Epithelial cell of esophagus (primary cell): ENCODE data around the gene RAB3IL1.

Experiments used
- DNase-seq: peaks from one replicate; pipeline ENCODE4 v3.0.0; 2010; ENCODE audit warnings: low read depth
- H3K4me3 ChIP-seq: 2 replicates; pipeline ENCODE4 v1.5.1; 2011; ENCODE audit warnings: mild to moderate bottlenecking, low read length, control low read depth
- TF ChIP-seq, protein P1 (sequence below): IDR thresholded peaks from 2 replicates; pipeline ENCODE4 v1.5.1; 2011; ENCODE audit warnings: low read depth, mild to moderate bottlenecking, low read length, control low read depth, inconsistent platforms; ENCODE audit not compliant: insufficient read depth; ENCODE audit errors: missing control alignments

RAB3IL1 gene

DNA sequence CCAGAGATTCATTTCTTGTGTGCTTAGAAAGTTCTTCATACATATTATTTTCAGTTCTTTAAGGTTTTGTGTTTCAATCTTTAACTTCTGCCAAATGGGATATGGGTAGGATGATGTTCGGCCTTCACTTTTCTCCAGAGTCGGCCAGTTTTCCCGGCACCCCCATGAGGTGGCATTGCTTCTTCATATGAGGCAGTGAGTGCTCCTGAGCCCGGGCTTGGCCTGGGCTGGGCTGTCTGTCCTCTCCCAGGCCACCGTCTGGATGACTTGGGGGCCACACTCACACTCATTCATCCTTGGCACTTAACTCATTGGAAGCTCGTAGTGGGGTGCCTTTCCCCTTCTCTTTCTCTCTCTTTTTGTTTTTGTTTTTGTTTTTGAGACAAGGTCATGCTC, 65.5 kb downstream of the RAB3IL1 start:
- TF ChIP-seq, protein P1, sequence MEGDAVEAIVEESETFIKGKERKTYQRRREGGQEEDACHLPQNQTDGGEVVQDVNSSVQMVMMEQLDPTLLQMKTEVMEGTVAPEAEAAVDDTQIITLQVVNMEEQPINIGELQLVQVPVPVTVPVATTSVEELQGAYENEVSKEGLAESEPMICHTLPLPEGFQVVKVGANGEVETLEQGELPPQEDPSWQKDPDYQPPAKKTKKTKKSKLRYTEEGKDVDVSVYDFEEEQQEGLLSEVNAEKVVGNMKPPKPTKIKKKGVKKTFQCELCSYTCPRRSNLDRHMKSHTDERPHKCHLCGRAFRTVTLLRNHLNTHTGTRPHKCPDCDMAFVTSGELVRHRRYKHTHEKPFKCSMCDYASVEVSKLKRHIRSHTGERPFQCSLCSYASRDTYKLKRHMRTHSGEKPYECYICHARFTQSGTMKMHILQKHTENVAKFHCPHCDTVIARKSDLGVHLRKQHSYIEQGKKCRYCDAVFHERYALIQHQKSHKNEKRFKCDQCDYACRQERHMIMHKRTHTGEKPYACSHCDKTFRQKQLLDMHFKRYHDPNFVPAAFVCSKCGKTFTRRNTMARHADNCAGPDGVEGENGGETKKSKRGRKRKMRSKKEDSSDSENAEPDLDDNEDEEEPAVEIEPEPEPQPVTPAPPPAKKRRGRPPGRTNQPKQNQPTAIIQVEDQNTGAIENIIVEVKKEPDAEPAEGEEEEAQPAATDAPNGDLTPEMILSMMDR: no peak
- no peak for DNase-seq
- no peak overlapping the region for H3K4me3 ChIP-seq

DNA sequence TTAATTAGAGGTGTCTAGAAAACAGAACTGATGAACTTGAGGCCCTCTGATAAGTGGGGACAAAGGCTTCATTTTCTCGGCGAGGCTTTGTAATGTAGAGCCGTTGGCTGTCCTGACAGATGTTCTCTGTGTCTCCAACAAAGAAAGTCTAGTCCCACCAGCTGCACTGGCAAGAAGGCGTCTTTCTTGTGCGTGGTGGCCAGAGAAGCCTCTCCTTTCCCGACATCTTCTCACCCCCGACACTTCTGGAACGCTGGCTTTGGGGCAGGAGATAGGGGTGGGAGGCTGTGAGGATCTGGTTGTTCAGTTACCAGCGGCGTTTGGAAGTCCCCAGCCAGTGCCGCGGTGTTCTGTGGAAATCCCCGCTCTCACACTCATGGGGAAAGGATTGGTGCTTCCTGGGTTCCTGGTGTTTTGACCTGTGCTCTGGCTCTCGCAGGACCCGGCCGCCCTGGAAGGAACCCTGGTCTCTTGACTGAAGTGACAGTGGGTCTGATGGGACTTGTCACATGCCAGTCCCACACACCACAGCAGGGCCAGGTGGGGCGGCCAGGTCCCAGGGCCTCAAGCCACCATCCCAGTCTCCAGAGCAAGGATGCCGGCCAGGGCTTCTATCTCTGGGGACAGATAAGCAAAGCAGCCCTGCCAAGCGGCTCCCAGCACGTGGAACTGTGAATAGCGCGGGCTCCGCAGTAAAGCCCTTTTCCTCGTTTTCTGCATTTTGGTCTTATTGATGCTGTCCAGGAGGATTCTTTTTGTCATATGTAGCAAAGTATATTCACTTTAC, 66.1 kb downstream of the RAB3IL1 start:
- TF ChIP-seq, protein P1: no peak

DNA sequence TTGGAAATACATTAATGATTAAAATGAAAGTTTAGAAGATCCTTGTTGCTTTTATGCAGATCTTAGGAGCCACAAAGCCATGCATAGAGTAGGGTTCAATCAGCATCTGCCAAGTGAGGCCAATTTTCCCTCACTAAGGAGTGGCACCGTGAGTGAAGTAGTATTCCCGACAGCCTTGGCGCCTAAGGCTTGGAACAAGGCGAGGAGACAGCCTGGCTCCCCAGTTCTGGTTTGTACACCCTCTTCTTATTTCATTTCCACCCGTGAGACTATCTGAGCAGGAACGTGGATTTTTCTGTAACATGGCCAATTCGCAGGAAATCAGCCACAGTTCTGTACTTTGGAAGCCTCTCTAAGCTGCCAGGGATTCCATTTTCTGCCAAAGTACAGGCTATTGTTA, 66.7 kb downstream of the RAB3IL1 start:
- no peak for DNase-seq
- no peak overlapping the region for H3K4me3 ChIP-seq
- TF ChIP-seq, protein P1: no peak

More for the DNA sequence above, 66.1 kb downstream of the RAB3IL1 start:
- H3K4me3 ChIP-seq: no peak overlapping the region
- DNase-seq: no peak

DNA sequence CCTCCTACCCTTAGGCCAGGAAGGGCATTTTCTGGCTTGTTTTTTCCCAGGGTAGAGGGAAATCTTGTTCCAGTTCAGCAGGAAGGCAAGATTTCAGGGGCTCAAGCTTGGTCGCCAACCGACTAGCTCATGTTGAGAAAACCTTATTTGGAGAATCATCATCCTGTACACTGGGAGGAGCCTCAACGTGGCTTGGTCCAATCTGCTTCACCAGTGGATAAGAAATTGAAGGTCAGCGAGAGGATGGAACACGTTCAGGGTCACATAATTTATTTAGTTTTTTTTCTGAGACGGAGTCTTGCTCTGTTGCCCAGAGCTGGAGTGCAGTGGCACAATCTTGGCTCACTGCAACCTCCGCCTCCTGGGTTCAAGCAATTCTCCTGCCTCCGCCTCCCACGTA, 68.7 kb downstream of the RAB3IL1 start:
- TF ChIP-seq, protein P1: no peak
- DNase-seq: no peak
- H3K4me3 ChIP-seq: no peak overlapping the region

DNA sequence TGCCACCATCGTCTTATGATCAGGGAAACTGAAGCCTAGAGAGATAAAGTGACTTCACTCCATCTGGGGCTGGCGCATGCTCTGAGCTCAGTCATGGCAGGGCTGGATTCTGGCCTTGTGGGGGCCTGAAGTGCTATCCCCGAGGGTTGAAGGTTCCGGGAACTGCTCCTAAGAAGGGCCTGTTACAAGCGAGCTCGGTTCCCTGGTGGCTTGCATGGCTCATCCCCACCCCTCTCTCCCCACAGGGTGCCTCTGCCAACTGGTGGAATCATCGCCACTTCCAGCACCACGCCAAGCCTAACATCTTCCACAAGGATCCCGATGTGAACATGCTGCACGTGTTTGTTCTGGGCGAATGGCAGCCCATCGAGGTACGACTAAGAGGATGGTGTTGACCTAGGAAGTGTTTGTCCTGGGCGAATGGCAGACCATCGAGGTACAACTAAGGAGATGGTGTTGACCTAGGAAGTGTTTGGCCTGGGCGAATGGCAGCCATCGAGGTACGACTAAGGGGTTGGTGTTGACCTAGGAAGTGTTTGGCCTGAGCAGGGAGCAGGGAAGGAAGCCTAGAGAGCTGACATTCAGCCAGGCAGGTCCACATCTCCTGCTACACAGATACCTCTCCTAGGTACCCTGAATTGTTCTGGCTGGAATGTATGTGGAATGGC, 69.3 kb downstream of the RAB3IL1 start:
- DNase-seq: no peak
- TF ChIP-seq, protein P1: no peak
- no peak overlapping the region for H3K4me3 ChIP-seq
